SK-N-SH treated with all-trans-retinoic acid at 6 μM for 48 hours (cell line): ENCODE data around the gene FAM114A1.
A peak's percentile ranks its signal among the peaks of the same experiment; 100 is the strongest.
"Not testable (repeated sequence)": the region's sequence is repeated elsewhere in the genome, so short reads cannot be mapped to it uniquely, and the experiment has no call there.

ENCODE experiments used
- ATAC-seq: fragments of 200-7000 bp; cut with Tn5 transposase; 3 replicates; pipeline ENCODE4 v1.9.1; 2020; ENCODE audit warnings: mild to moderate bottlenecking, moderate library complexity
- ARNTL ChIP-seq: fragments of 450-650 bp; formaldehyde crosslinking; IDR thresholded peaks from 2 replicates; pipeline ENCODE4 v1.5.0; 2020; ENCODE audit warnings: low read depth, mild to moderate bottlenecking, moderate library complexity, borderline replicate concordance
- CREB5 ChIP-seq: fragments of 250-450 bp; sonication (Bioruptor Pico); IDR thresholded peaks from 2 replicates; pipeline ENCODE4 v1.5.1; 2020; ENCODE audit warnings: low read depth, mild to moderate bottlenecking, moderate library complexity
- CSDC2 ChIP-seq: fragments of 250-450 bp; sonication (Bioruptor Pico); IDR thresholded peaks from 2 replicates; pipeline ENCODE4 v1.5.0; 2020; ENCODE audit warnings: mild to moderate bottlenecking, moderate library complexity
- CSRNP3 ChIP-seq: fragments of 250-450 bp; sonication (Bioruptor Pico); IDR thresholded peaks from 2 replicates; pipeline ENCODE4 v1.5.1; 2021; ENCODE audit warnings: mild to moderate bottlenecking, moderate library complexity
- ESRRG ChIP-seq: fragments of 250-450 bp; sonication (Bioruptor Pico); IDR thresholded peaks from 2 replicates; pipeline ENCODE4 v1.6.1; 2021; ENCODE audit warnings: mild to moderate bottlenecking
- ISL1 ChIP-seq: fragments of 250-450 bp; sonication (Bioruptor Pico); IDR thresholded peaks from 2 replicates; pipeline ENCODE4 v2.1.2; 2022; ENCODE audit warnings: mild to moderate bottlenecking, moderate library complexity
- OSR1 ChIP-seq: fragments of 250-450 bp; sonication (Bioruptor Pico); IDR thresholded peaks from 2 replicates; pipeline ENCODE4 v1.8.0; 2022; ENCODE audit warnings: moderate library complexity, mild to moderate bottlenecking, inconsistent platforms
- PATZ1 ChIP-seq: fragments of 250-450 bp; sonication (Bioruptor Pico); IDR thresholded peaks from 2 replicates; pipeline ENCODE4 v1.8.0; 2020; ENCODE audit warnings: mild to moderate bottlenecking, moderate library complexity, borderline replicate concordance
- POU6F1 ChIP-seq: fragments of 250-450 bp; sonication (Bioruptor Pico); IDR thresholded peaks from 2 replicates; pipeline ENCODE4 v1.8.0; 2021; ENCODE audit warnings: low read depth, mild to moderate bottlenecking, moderate library complexity, borderline replicate concordance
- PPARA ChIP-seq: fragments of 250-450 bp; sonication (Bioruptor Pico); IDR thresholded peaks from 2 replicates; pipeline ENCODE4 v1.5.0; 2020; ENCODE audit warnings: mild to moderate bottlenecking, borderline replicate concordance
- RARB ChIP-seq: fragments of 250-450 bp; sonication (Bioruptor Pico); IDR thresholded peaks from 2 replicates; pipeline ENCODE4 v1.8.0; 2021; ENCODE audit warnings: mild to moderate bottlenecking, moderate library complexity
- TCF4 ChIP-seq: fragments of 250-450 bp; sonication (Bioruptor Pico); IDR thresholded peaks from 2 replicates; pipeline ENCODE4 v1.8.0; 2021; ENCODE audit warnings: mild to moderate bottlenecking, moderate library complexity, borderline replicate concordance
- TOX ChIP-seq: fragments of 250-450 bp; sonication (Bioruptor Pico); IDR thresholded peaks from 2 replicates; pipeline ENCODE4 v1.8.0; 2021; ENCODE audit warnings: mild to moderate bottlenecking, moderate library complexity, borderline replicate concordance
- TSHZ2 ChIP-seq: fragments of 250-450 bp; sonication (Bioruptor Pico); IDR thresholded peaks from 2 replicates; pipeline ENCODE4 v1.5.0; 2020; ENCODE audit warnings: mild to moderate bottlenecking, moderate library complexity
- ZFP3 ChIP-seq: fragments of 250-450 bp; sonication (Bioruptor Pico); IDR thresholded peaks from 2 replicates; pipeline ENCODE4 v1.5.0; 2020; ENCODE audit warnings: mild to moderate bottlenecking, moderate library complexity
- ZFP30 ChIP-seq: fragments of 450-650 bp; formaldehyde crosslinking; IDR thresholded peaks from 2 replicates; pipeline ENCODE4 v1.5.0; 2022; ENCODE audit warnings: mild to moderate bottlenecking, moderate library complexity
- ZNF565 ChIP-seq: fragments of 450-650 bp; formaldehyde crosslinking; conservative IDR thresholded peaks from 2 replicates; pipeline ENCODE4 v1.5.0; 2020; ENCODE audit warnings: low read depth, mild to moderate bottlenecking, moderate library complexity

FAM114A1 gene

GRCh38 chr4:38935391-38936073 lies 67.9 kb downstream of the FAM114A1 start:
- peak; percentile 56 for ATAC-seq
- TF ChIP-seq ISL1 (CRISPR knock-in tag), result peak; percentile 9; the same call in 1 of the 2 replicates
- no peak for TF ChIP-seq ZNF565 (CRISPR knock-in tag)

- peak; percentile 82 for TF ChIP-seq ISL1 (CRISPR knock-in tag)
- TF ChIP-seq CSRNP3 (CRISPR knock-in tag), result no peak
- TF ChIP-seq, all 23 proteins: peak for 1
These were observed 71.6 kb downstream of the FAM114A1 start for GRCh38 chr4:38939165-38939564.

GRCh38 chr4:38940476-38940875 lies 72.9 kb downstream of the FAM114A1 start:
- ATAC-seq, result no peak
- TF ChIP-seq PATZ1 (CRISPR knock-in tag), result no peak
- TF ChIP-seq CSDC2, result no peak
- no peak for TF ChIP-seq TOX (CRISPR knock-in tag)

More at GRCh38 chr4:38939165-38939564, 71.6 kb downstream of the FAM114A1 start:
- ATAC-seq, result no peak

- not testable (repeated sequence) for ATAC-seq
These were observed 74.3 kb downstream of the FAM114A1 start for GRCh38 chr4:38941906-38942305.

- TF ChIP-seq PPARA (CRISPR knock-in tag), result no peak
- TF ChIP-seq TCF4, result peak; percentile 78; the same call in 1 of the 2 replicates
- peak; percentile 30; the same call in 1 of the 3 replicates for ATAC-seq
These were observed 75.7 kb downstream of the FAM114A1 start for GRCh38 chr4:38943343-38943742.

GRCh38 chr4:38944440-38944839 lies 76.8 kb downstream of the FAM114A1 start:
- TF ChIP-seq RARB (CRISPR knock-in tag) (no peak), ZFP30 (CRISPR knock-in tag) (no peak), TOX (CRISPR knock-in tag) (no peak), TSHZ2 (no peak), ESRRG (CRISPR knock-in tag) (no peak), OSR1 (CRISPR knock-in tag) (no peak), TCF4 (no peak), ARNTL (CRISPR knock-in tag) (no peak), CREB5 (CRISPR knock-in tag) (no peak), POU6F1 (CRISPR knock-in tag) (no peak), PPARA (CRISPR knock-in tag) (no peak), PATZ1 (CRISPR knock-in tag) (no peak), ISL1 (CRISPR knock-in tag) (no peak), ZNF565 (CRISPR knock-in tag) (no peak), ZFP3 (CRISPR knock-in tag) (no peak)

More at GRCh38 chr4:38944440-38944839, 76.8 kb downstream of the FAM114A1 start:
- ATAC-seq, result no peak
